ENCODE measurements around the gene UBE2L3.

- TF ChIP-seq CTCF (optimal IDR thresholded peaks at IDR 0.05 in 1 of 3, IDR thresholded peaks at IDR 0.05 in 1 of 3, conservative IDR thresholded peaks at IDR 0.05 in 1 of 3; ENCODE audit: extremely low read depth in 1 of 3, insufficient read depth in 2 of 3, low read length in 3 of 3) (peak; percentile 61 to 63 (median 63)), EZH2 (IDR thresholded peaks at IDR 0.05; ENCODE audit: low read length) (no peak)
These were observed 75.3 kb downstream of the UBE2L3 start for GRCh38 chr22:21642584-21643448.
